Neural cell (in vitro differentiated cells): ENCODE measurements around the gene PHLPP1. TPM values are rescaled to one million over a fixed set of nuclear protein-coding genes. Genes with fewer than 3 reads are reported as not detected.

ENCODE experiments used
- H2AFZ ChIP-seq: fragments of 200-600, 300-800 bp; sonication (generic), shearing (Covaris generic); 2 replicates; pipeline ENCODE4 v1.6.0; 2014; ENCODE audit warnings: low read depth, mild to moderate bottlenecking, antibody characterized with exemption, low read length, moderate library complexity
- H3F3A ChIP-seq: fragments of 200-600 bp; shearing (Covaris generic); 2 replicates; pipeline ENCODE4 v1.6.1; 2016; ENCODE audit warnings: mild to moderate bottlenecking, moderate library complexity, mixed read lengths, antibody characterized with exemption, low read length; ENCODE audit not compliant: insufficient read depth, poor library complexity, severe bottlenecking
- H3K27ac ChIP-seq: fragments of 200-600, 300-800 bp; sonication (generic), shearing (Covaris generic); 2 replicates; pipeline ENCODE4 v1.5.1; 2014; ENCODE audit warnings: mild to moderate bottlenecking, low read length, moderate library complexity
- H3K27me3 ChIP-seq: fragments of 300-800, 200-600 bp; sonication (generic), shearing (Covaris generic); 2 replicates; pipeline ENCODE4 v1.6.0; 2014; ENCODE audit warnings: mild to moderate bottlenecking, low read depth, low read length, moderate library complexity; ENCODE audit not compliant: insufficient read depth
- H3K36me3 ChIP-seq: fragments of 300-800, 200-600 bp; sonication (generic), shearing (Covaris generic); 2 replicates; pipeline ENCODE4 v1.5.1; 2014; ENCODE audit warnings: mild to moderate bottlenecking, antibody characterized with exemption, low read length, moderate library complexity; ENCODE audit not compliant: insufficient read depth
- H3K4me2 ChIP-seq: fragments of 300-800, 200-600 bp; sonication (generic), shearing (Covaris generic); 2 replicates; pipeline ENCODE4 v1.6.0; 2014; ENCODE audit warnings: mild to moderate bottlenecking, low read length
- H3K4me3 ChIP-seq: fragments of 300-800, 200-600 bp; sonication (generic), shearing (Covaris generic); 2 replicates; pipeline ENCODE4 v1.5.1; 2014; ENCODE audit warnings: mild to moderate bottlenecking, low read length, moderate library complexity
- H3K79me2 ChIP-seq: fragments of 200-600 bp; shearing (Covaris generic); replicated peaks from 2 replicates; pipeline ENCODE4 v1.6.0; 2014; ENCODE audit warnings: mild to moderate bottlenecking, low read length, moderate library complexity; ENCODE audit not compliant: insufficient read depth
- H3K9ac ChIP-seq: fragments of 300-800, 200-600 bp; sonication (generic), shearing (Covaris generic); 2 replicates; pipeline ENCODE4 v1.6.1; 2016; ENCODE audit warnings: mild to moderate bottlenecking, low read length, mixed read lengths
- H3K9me2 ChIP-seq: fragments of 200-600 bp; shearing (Covaris generic); 2 replicates; pipeline ENCODE4 v1.6.1; 2016; ENCODE audit warnings: mild to moderate bottlenecking, low read length, mixed read lengths; ENCODE audit not compliant: insufficient read depth
- H3K9me3 ChIP-seq: fragments of 200-600, 300-800 bp; sonication (generic), shearing (Covaris generic); 2 replicates; pipeline ENCODE4 v1.6.1; 2016; ENCODE audit warnings: mild to moderate bottlenecking, mixed run types, low read length, moderate library complexity, mixed read lengths
- H4K20me1 ChIP-seq: fragments of 200-600 bp; shearing (Covaris generic); 2 replicates; pipeline ENCODE4 v1.6.1; 2016; ENCODE audit warnings: mild to moderate bottlenecking, mixed run types; ENCODE audit not compliant: insufficient read depth
- EP300 ChIP-seq: fragments of 450-650 bp; conservative IDR thresholded peaks from 2 replicates; pipeline ENCODE4 v1.6.1; 2014; ENCODE audit warnings: antibody characterized with exemption, mild to moderate bottlenecking, moderate library complexity; ENCODE audit not compliant: poor library complexity, severe bottlenecking
- EZH2 ChIP-seq: fragments of 200-600, 300-800 bp; shearing (Covaris generic), sonication (generic); IDR thresholded peaks from 2 replicates; pipeline ENCODE4 v1.6.1; 2014; ENCODE audit warnings: antibody characterized with exemption, low read length, borderline replicate concordance, mild to moderate bottlenecking; ENCODE audit not compliant: insufficient read depth, poor library complexity, severe bottlenecking
- MXI1 ChIP-seq: fragments of 450-650 bp; conservative IDR thresholded peaks from 2 replicates; pipeline ENCODE4 v1.6.1; 2014; ENCODE audit warnings: antibody characterized with exemption, mild to moderate bottlenecking; ENCODE audit not compliant: poor library complexity, severe bottlenecking
- POLR2AphosphoS5 ChIP-seq: IDR thresholded peaks from 2 replicates; pipeline ENCODE4 v1.6.1; 2012
- RAD21 ChIP-seq: fragments of 450-650 bp; conservative IDR thresholded peaks from 2 replicates; pipeline ENCODE4 v1.6.1; 2014; ENCODE audit warnings: antibody characterized with exemption, mild to moderate bottlenecking, moderate library complexity
- REST ChIP-seq: IDR thresholded peaks from 2 replicates; pipeline ENCODE4 v1.6.1; 2012; ENCODE audit warnings: borderline replicate concordance
- SMC3 ChIP-seq: fragments of 450-650 bp; conservative IDR thresholded peaks from 2 replicates; pipeline ENCODE4 v1.6.1; 2014; ENCODE audit warnings: antibody characterized with exemption, mild to moderate bottlenecking, moderate library complexity; ENCODE audit not compliant: poor library complexity
- TAF1 ChIP-seq: IDR thresholded peaks from 2 replicates; pipeline ENCODE4 v1.6.1; 2012; ENCODE audit warnings: low read depth
- polyA plus RNA-seq: library from polyadenylated mRNA; depleted of rRNA; stranded (reverse); fragments of >200 nt; gene quantifications from 2 replicates; pipeline ENCODE4 v1.2.3, GENCODE V29; 2014
- TF ChIP-seq, protein P1 (sequence below): fragments of 450-650 bp; IDR thresholded peaks from 2 replicates; pipeline ENCODE4 v1.5.1; 2014; ENCODE audit warnings: antibody characterized with exemption, mild to moderate bottlenecking, moderate library complexity; ENCODE audit not compliant: poor library complexity, severe bottlenecking

Gene PHLPP1
- polyA plus RNA-seq, 1 donor from 2014 or later, result 4.5 TPM

GRCh38 chr18:62720048-62720447 is 4.7 kb downstream of the PHLPP1 start:
- Histone ChIP-seq H3K9me2 (no peaks in the 10 kb centered on the region), H3K27ac (no peak overlapping the region), H2AFZ (no peak overlapping the region), H3K27me3 (no peaks in the 10 kb centered on the region), H3K36me3 (no peaks in the 10 kb centered on the region), H3K4me2 (peak overlapping the region; percentile 85), H3K9ac (no peak overlapping the region), H3F3A (no peaks in the 10 kb centered on the region), H3K79me2 (peaks cover 79% of the 10 kb centered on the region), H3K4me3 (peak overlapping the region; percentile 67), H4K20me1 (no peaks in the 10 kb centered on the region), H3K9me3 (no peaks in the 10 kb centered on the region)
- TF ChIP-seq RAD21, result no peak
- no peak for TF ChIP-seq EP300
- no peak for TF ChIP-seq REST
- no peak for TF ChIP-seq EZH2
- TF ChIP-seq SMC3, result no peak
- TF ChIP-seq POLR2AphosphoS5, result no peak
- TF ChIP-seq, protein P1, sequence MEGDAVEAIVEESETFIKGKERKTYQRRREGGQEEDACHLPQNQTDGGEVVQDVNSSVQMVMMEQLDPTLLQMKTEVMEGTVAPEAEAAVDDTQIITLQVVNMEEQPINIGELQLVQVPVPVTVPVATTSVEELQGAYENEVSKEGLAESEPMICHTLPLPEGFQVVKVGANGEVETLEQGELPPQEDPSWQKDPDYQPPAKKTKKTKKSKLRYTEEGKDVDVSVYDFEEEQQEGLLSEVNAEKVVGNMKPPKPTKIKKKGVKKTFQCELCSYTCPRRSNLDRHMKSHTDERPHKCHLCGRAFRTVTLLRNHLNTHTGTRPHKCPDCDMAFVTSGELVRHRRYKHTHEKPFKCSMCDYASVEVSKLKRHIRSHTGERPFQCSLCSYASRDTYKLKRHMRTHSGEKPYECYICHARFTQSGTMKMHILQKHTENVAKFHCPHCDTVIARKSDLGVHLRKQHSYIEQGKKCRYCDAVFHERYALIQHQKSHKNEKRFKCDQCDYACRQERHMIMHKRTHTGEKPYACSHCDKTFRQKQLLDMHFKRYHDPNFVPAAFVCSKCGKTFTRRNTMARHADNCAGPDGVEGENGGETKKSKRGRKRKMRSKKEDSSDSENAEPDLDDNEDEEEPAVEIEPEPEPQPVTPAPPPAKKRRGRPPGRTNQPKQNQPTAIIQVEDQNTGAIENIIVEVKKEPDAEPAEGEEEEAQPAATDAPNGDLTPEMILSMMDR, result no peak
- no peak for TF ChIP-seq TAF1

- Histone ChIP-seq H3K4me2 (peak overlapping the region; percentile 23), H4K20me1 (no peaks in the 10 kb centered on the region), H2AFZ (no peak overlapping the region), H3K79me2 (peaks cover 87% of the 10 kb centered on the region), H3K27ac (no peak overlapping the region), H3K4me3 (peak overlapping the region; percentile 25), H3F3A (no peaks in the 10 kb centered on the region), H3K36me3 (no peaks in the 10 kb centered on the region), H3K9ac (no peak overlapping the region), H3K9me2 (no peaks in the 10 kb centered on the region), H3K27me3 (no peaks in the 10 kb centered on the region), H3K9me3 (no peaks in the 10 kb centered on the region)
- TF ChIP-seq MXI1 (no peak), EP300 (no peak), RAD21 (no peak), EZH2 (no peak), TAF1 (no peak), REST (no peak), POLR2AphosphoS5 (no peak)
- TF ChIP-seq, protein P1, result no peak
Observed at GRCh38 chr18:62720766-62721613, 5.6 kb downstream of the PHLPP1 start.
